HG03196 (cell line): ENCODE measurements around the gene ZBTB37.
"Not testable (repeated sequence)": the region's sequence is repeated elsewhere in the genome, so short reads cannot be mapped to it uniquely, and the experiment has no call there.

Source experiments
- ATAC-seq: cut with Tn5 transposase; IDR thresholded peaks from one replicate; pipeline ENCODE4 v1.9.1; 2021; ENCODE audit not compliant: unreplicated experiment

ZBTB37 gene, protein sequence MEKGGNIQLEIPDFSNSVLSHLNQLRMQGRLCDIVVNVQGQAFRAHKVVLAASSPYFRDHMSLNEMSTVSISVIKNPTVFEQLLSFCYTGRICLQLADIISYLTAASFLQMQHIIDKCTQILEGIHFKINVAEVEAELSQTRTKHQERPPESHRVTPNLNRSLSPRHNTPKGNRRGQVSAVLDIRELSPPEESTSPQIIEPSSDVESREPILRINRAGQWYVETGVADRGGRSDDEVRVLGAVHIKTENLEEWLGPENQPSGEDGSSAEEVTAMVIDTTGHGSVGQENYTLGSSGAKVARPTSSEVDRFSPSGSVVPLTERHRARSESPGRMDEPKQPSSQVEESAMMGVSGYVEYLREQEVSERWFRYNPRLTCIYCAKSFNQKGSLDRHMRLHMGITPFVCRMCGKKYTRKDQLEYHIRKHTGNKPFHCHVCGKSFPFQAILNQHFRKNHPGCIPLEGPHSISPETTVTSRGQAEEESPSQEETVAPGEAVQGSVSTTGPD

DNA sequence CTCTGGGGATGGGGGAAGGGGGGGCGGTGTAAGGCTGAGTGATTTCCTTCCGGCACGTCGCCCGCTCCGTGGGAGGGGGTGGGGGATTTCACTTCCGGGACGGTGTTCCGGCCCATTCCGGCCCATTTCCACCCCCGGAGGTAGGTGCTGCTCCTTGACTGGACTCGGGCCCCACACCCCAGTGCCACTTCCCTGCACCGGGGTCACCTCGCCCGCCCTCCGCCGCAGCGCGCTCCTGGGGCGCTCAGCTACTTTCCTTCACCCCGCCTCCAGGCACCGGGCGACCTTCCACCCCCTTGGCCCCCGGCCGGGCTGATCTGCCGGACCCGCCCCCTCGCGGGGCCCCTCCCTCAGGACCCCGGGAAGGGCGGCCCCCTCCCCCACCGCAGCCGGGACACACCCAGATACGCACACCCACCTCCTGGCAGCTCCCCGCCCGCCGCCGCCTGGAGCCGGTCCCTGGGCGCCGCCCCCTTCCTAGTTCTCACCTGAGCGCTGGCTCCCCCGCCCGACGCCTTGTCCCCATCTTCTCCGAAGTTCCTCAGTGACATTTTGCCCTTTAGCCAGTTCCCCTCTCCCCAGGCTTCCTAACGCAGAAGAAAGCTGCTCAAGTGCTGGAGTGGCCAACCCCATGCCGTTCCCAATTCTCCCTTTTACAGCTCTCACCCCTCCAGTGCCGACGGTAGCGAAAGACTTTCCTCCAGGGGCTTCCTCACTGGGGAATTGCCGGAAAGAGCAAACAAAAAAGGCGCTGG is at the start of gene ZBTB37:
ZBTB37 (plus strand) TSS at position 115 of the 755 bp plus-strand sequence. CDS start 1,846 bp downstream, outside the sequence.
- ATAC-seq = peak; percentile 63

DNA sequence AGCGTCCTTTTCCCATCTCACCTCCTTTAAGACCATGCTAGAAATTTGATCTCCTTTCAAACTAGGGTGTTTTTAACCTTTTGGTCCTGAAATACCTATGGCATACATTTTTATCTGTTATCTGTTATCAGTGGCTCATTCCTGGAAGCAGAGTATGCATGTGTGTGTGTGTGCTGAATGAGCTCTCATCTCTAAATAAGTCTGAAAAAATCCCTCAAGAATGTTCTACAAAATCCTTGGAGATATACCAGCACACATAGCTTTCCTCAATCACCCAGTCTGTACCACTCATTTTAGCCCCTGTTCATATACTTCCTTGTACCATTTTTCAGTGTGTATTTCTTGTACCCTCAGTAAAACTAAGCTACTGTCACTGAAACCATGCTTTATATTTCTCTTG is 49.7 kb upstream of the ZBTB37 start:
- ATAC-seq = no peak

DNA sequence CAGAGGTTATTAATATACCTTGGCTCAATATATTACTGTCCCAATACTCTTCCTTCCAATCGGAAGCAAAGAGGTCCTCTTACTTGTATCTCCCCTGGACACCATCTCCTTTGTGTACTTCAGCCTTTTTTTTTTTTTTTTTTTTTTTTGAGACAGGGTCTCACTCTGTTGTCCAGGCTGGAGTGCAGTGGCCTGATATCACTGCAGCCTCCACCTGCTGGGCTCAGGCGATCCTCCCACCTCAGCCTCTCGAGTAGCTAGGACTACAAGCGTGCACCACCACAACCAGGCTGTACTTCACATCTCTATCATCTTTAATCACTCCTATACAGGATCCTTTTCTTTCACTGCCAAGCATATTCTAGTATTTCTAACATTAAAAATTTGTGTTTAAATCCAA is 46.5 kb upstream of the ZBTB37 start:
- no peak for ATAC-seq

DNA sequence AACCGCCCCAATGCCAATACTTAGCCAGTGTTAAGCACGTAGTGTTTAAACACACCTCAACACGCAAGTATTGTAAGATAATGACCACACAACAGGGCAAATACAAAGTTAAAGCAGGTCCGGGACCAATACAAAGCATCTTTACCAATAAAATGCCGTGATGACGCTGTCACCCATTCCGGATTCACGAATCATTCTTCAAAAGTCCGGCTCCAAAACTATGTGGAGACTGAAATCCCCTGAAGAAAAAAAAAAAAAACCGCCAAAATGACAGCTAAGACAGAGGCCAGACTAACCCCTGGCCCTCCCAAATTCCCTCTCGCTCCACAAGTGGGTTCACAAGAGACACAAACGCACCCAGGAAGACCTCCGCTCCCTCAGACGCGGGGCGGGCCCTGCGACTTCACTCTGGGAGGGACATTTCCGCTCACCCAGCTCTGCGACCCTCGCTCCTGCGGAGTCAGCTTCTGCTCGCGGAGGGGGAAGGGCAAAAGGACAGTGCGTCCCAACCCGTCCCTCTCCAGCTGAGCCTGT is 44.3 kb upstream of the ZBTB37 start:
- ATAC-seq = peak; percentile 39

DNA sequence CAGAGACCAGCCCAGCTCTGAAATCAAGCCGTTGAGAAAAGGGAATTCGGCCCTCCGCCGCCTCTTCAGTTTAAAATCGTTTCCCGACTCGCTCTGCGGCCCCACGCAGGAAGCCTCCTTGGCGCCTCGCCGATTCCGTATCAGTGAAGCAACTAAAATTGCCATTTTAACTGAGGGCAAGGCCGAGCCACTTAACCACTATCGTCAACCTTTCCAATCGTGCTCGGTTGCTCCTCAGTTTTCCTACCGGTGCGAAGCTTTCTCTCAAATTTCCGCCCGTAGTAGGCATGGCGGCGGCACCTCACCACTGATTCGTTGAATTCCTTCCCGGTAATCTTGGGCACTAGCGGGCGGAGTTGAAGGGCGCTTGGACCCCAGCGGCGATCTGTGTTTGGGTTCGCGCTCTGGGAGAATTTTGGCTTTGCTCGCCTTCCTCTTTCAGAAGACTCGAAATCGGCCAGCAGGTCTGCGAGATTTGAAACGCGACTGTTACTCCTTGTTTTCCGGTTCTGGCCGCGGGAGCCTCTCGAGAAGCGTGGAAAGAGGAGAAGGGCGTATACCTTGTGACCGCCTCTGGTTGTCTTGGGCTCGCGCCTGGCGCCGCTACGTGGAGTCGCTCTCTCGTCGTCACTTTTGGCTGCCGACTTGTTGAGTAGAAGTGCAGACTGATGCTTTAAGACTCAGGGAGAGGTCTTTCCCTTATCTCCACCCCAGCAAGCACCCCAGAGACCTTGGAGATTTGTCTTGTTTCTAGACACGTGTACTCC is 43.7 kb upstream of the ZBTB37 start, which contains the start of the genes CENPL and DARS2:
CENPL (minus strand) TSS at position 569 of the 767 bp plus-strand sequence. CDS start 13,584 bp downstream, outside the sequence.
DARS2 (plus strand) TSS at position 359 of the 767 bp plus-strand sequence. CDS start 557 bp downstream, outside the sequence.
- peak; percentile 77 for ATAC-seq

DNA sequence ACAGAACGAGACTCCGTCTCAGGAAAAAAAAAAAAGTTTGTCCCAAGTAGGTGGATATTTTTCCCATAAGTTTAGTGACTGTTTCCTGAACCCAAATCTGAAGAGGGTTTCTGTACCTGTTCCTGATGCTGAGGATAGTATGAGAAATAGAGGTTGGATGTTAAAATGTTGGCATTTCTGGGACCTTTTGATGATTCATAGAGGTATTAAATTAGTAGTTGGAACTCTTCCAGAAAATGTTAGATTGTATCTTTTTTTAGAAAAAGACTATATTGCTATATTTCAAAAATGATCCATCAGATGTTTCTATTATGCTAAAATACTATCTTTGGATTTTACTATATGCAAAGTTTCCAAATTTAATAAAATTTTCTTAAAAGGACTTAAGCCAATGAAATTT is 40.6 kb upstream of the ZBTB37 start:
- ATAC-seq = no peak

DNA sequence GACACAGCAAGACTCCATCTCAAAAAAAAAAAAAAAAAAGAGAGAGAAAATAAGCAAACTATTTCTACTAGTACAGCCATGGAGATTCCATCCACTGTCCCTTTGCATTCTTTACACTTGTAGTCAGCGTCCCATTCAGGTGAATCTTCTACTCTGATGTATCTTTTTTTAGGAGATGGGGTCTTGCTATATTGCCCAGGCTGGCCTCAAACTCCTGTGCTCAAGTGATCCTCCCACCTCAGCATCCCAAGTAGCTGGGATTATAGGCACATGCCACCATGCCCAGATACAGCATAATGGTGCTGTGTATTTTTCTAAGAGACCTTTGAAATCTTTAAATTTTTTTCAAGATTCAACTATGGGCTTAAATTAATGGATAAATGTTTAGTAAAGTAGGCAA is 35.4 kb upstream of the ZBTB37 start:
- ATAC-seq = no peak

DNA sequence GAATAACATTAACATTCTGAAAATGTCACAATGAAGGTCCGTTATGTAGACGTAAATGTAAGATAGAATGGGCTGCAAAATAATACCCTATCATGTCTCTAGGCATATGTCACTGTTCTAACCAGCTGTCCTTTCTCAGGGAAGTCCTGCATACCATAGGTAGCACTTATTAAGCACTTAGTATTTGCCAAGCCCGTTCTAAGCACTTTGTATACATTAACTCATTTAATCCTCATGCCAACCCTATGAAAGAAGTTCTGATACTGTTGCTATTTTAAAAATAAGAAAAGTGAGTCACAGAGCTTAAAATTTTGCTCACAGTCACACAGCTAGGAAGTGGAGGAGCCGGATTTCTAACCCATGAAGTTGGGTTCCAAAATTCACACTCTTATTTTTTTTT is 16.1 kb upstream of the ZBTB37 start:
- no peak for ATAC-seq

DNA sequence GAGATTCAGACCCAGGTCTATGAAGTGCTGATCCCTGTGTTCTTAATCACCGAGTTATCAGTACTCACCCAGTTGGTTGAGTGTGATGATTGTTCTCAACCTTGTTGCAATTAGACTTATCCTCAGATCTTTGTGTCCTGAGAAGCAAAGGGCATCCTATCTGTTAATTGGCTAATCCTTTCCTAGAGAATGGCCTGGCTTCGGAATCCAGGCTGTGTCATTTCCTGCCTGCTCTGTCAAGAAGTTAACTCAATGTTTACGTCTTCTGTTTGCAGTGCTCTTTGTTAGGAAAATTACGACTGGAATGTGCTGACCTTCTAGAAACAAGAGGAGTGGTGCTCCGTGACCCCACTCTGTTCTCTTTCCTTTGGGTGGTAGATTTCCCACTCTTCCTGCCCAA is 15.1 kb upstream of the ZBTB37 start:
- no peak for ATAC-seq

DNA sequence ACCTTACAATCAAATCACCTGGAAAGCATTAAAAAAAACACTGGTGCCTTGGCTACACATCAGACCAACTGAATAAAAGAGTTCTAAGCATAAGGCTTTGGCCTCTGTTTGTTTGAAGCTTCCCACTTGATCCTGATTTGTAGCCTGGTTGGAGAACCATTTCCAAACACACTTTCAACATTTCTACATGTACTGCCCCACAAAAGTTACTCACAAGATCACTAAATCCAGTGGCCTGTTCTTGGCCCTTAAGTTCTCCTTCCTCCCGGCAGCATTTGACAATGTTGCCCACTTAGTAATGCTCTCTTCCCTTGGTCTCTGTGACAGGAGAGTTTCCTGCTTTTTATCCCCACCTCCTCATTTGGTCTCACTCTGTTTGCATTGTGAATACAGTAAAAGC is 12.2 kb upstream of the ZBTB37 start:
- no peak for ATAC-seq

DNA sequence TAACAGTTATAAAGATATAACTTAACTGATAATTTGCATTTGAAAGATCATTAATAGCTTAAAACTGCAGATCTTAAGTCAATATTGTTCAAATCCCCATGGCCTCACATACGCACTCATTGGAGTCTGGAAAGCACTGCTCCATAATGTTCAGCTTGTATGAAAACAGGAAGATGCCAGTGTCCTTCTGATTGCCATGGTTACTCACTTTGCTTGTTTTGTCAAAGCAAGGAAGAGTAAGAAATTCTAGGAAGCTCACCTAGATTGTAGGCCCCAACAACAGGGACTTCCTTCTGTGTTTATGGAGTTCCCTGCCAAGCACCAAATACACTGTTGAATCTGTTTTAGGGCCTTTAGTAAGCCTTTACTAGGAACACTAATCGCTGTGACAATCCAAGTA is 11.3 kb upstream of the ZBTB37 start:
- no peak for ATAC-seq

DNA sequence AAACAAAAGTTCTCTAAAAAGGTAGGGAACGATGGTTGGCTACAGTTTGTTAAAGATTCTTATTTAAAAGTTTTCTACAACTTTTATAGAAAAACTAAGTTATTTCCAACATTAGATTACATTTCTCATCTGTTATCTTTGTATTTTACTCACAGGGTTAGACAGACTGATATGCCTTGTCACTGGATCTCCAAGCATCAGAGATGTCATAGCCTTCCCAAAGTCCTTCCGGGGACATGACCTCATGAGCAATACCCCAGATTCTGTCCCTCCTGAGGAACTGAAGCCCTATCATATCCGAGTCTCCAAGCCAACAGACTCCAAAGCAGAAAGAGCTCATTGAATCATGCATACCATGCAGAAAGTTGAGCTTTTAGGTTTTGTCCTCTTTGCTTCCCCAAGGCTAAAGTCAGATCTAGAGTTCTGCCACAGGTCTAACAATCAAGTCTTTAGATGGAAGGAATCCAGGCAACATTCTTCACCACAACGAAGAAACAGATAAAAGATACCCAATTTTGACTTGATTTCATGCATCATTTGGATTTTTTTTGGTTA is 10.7 kb upstream of the ZBTB37 start:
- no peak for ATAC-seq

DNA sequence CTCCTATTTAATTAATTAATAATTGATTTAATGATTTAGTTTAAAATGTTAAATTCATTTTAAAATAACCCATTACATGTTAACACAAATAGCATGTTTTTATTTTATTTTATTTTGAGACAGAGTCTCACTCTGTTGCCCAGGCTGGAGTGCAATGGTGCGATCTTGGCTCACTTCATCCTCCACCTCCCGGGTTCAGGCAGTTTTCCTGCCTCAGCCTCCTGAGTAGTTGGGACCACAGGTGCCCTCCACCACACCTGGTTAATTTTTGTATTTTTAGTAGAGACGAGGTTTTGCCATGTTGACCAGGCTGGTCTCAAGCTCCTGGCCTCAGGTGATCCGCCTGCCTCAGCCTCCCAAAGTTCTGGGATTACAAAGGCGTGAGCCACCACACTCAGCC is 8.6 kb upstream of the ZBTB37 start:
- not testable (repeated sequence) for ATAC-seq

DNA sequence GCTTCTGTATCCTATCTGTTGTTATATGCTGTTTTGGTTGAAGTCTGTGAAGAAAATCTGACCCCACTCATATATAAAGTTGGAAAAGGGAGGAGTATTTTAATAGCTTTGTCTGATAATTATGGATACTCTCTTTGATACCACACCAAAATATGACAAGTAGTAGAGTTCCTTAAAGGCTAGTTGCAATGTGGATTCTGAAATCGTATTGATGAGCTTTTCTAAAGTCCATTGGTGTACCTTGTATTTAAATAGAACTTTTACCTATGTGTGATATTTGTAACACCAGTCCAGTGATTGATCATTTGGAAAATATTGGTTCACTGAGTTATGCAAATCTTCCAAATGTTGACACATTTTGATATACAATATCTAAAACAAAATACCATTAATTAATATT is 8.1 kb upstream of the ZBTB37 start:
- no peak for ATAC-seq

DNA sequence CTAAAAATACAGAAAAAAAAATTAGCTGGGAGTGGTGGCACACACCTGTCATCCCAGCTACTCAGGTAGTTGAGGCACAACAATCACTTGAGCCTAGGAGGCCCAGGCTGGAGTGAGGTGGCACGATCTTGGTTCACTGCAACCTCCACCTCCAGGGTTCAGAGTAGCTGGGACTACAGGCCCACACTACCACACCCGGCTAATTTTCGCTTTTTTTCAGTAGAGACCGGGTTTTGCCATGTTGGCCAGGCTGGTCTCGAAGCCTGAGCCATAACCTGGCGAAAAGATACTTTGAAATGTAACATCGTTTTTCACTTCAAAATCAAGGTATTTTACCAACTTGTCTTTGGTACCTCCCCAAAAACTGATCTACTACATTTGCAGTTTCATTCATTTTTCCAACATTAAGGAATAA is 6.4 kb upstream of the ZBTB37 start:
- no peak for ATAC-seq

DNA sequence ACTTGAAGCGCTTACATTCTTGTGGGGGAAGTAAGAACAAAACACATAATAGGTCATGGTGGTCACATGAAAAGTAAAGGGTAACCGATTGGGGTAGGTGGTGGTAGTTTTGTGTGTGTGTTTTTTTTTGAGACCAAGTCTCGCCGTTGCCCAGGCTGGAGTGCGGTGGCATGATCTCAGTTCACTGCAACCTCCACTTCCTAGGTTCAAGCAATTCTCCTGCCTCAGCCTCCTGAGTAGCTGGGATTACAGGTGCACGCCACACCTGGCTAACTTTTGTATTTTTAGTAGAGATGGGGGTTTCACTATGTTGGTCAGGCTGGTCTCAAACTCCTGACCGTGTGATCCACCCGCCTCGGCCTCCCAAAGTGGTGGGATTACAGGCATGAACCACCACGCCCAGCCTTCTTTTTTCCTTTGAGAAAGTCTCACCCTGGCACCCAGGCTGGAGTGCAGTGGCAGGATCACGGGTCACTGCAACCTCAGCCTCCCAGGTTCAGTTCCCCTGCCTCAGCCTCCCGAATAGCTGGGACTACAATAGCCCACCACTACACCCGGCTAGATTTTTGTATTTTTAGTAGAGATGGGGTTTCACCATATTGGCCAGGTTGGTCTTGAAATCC is 5.9 kb upstream of the ZBTB37 start:
- ATAC-seq = not testable (repeated sequence)

DNA sequence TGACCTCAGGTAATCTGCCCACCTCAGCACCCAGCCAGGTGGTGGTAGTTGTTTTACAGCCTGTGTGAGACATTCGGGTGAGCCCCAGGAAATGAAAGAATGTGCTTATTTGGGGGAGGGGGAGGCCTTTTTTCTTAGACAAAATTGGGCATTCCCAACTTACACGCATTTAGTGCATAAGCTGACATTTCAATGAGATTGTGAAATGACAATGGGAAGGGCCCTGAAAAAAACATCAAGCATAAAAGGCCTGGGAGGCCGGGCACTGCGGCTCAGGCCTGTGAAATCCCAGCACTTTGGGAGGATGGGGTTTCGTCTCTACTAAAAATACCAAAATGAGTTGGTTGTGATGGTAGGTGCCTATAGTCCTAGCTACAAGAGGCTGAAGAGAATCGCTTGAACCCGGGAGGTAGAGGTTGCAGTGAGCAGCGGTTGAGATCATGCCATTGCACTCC is 5.4 kb upstream of the ZBTB37 start:
- ATAC-seq = no peak

DNA sequence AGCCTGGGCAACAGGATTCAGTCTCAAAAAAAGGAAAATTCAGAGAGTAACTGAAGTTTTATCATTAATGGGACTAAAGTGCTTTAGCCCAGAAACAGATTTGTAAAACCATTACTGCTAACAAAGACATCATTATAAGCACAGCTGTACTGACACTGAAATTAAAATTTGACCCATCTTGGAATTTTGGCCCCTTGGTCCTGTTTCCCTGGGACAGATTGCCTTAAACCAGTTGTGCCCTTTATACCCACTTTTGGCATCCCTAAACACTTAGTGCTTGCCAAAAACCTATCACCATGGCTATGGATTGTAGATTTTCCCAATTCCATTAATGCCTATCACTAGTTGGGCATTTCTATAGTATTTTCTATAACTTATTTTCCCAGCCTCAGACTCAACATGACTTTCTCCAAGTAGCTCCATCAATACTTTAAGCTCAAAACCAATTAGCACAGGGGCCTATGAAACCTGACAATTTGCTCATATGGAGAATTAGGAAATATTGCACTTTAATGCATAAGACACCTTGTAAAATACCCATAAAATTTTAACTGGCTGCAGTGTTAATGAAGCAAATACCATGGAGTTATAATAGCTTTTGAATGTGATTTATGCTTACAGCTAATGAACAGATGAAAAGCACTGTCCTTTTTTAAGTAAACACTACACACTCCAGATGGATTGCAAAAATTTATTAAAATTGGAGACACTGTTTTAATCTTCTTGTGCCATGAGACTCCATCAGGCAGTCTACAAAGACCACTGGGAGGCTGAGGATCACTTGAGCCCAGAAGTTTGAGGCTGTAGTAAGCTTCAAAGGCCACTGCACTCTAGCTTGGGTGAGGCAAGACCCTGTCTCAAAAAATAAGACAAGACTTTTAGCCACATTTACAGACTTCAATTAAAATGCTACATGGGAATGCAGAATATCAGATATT is 4.7 kb upstream of the ZBTB37 start:
- no peak for ATAC-seq
